Measurements from ENCODE around the gene ALKBH7. TPM values are rescaled to one million over a fixed set of nuclear protein-coding genes. Genes with fewer than 3 reads are reported as not detected.

ALKBH7 gene
- total RNA-seq, 1 donor from 2014 or later: 66.8 TPM

- Mint-ChIP-seq H3K36me3 (ENCODE audit: low read depth, unreplicated experiment) (peaks cover 15% of the 10 kb centered on the region), H3K4me3 (ENCODE audit: unreplicated experiment) (peak overlapping the region; percentile 89), H3K9me3 (ENCODE audit: unreplicated experiment) (no peaks in the 10 kb centered on the region), H3K4me1 (ENCODE audit: unreplicated experiment) (peaks cover 8% of the 10 kb centered on the region), H3K27ac (ENCODE audit: unreplicated experiment) (peak overlapping the region; percentile 72), H3K27me3 (ENCODE audit: unreplicated experiment) (peaks cover 15% of the 10 kb centered on the region)
- DNase-seq (ENCODE audit: low spot score): peak; percentile 99
- no peak for TF ChIP-seq CTCF (IDR thresholded peaks at IDR 0.05; ENCODE audit: unreplicated experiment)
Measured at GRCh38 chr19:6373096-6373812, 660 bp downstream of the ALKBH7 start.

- Mint-ChIP-seq H3K27ac (ENCODE audit: unreplicated experiment) (peak overlapping the region; percentile 72), H3K4me3 (ENCODE audit: unreplicated experiment) (peak overlapping the region; percentile 89), H3K9me3 (ENCODE audit: unreplicated experiment) (no peaks in the 10 kb centered on the region), H3K4me1 (ENCODE audit: unreplicated experiment) (peaks cover 8% of the 10 kb centered on the region), H3K36me3 (ENCODE audit: low read depth, unreplicated experiment) (peaks cover 18% of the 10 kb centered on the region), H3K27me3 (ENCODE audit: unreplicated experiment) (peaks cover 15% of the 10 kb centered on the region)
- DNase-seq (ENCODE audit: low spot score): no peak
- TF ChIP-seq CTCF (IDR thresholded peaks at IDR 0.05; ENCODE audit: unreplicated experiment): no peak
Measured at GRCh38 chr19:6373813-6374108, 1.2 kb downstream of the ALKBH7 start.

GRCh38 chr19:6374161-6374709 lies 1.6 kb downstream of the ALKBH7 start:
- Mint-ChIP-seq H3K27ac (ENCODE audit: unreplicated experiment) (no peak overlapping the region), H3K36me3 (ENCODE audit: low read depth, unreplicated experiment) (peaks cover 16% of the 10 kb centered on the region), H3K4me3 (ENCODE audit: unreplicated experiment) (peak overlapping the region; percentile 31), H3K9me3 (ENCODE audit: unreplicated experiment) (no peaks in the 10 kb centered on the region), H3K4me1 (ENCODE audit: unreplicated experiment) (peaks cover 8% of the 10 kb centered on the region), H3K27me3 (ENCODE audit: unreplicated experiment) (peaks cover 14% of the 10 kb centered on the region)
- no peak for TF ChIP-seq CTCF (IDR thresholded peaks at IDR 0.05; ENCODE audit: unreplicated experiment)
- no peak for DNase-seq (ENCODE audit: low spot score)

GRCh38 chr19:6374711-6375410 lies 2.3 kb downstream of the ALKBH7 start:
- TF ChIP-seq CTCF (IDR thresholded peaks at IDR 0.05; ENCODE audit: unreplicated experiment): no peak
- Mint-ChIP-seq H3K4me1 (ENCODE audit: unreplicated experiment) (peaks cover 8% of the 10 kb centered on the region), H3K27ac (ENCODE audit: unreplicated experiment) (no peak overlapping the region), H3K4me3 (ENCODE audit: unreplicated experiment) (peak overlapping the region; percentile 31), H3K27me3 (ENCODE audit: unreplicated experiment) (peaks cover 12% of the 10 kb centered on the region), H3K9me3 (ENCODE audit: unreplicated experiment) (no peaks in the 10 kb centered on the region), H3K36me3 (ENCODE audit: low read depth, unreplicated experiment) (peaks cover 17% of the 10 kb centered on the region)
- no peak for DNase-seq (ENCODE audit: low spot score)

All from endothelial cell (in vitro differentiated cells).